OCI-LY7 (cell line): ENCODE measurements around the gene KLHL11.

Experiments
- CTCF ChIP-seq: fragments of 200-600 bp; sonication (generic); conservative IDR thresholded peaks from 2 replicates; pipeline ENCODE4 v1.5.1; 2014; ENCODE audit warnings: mild to moderate bottlenecking, antibody characterized with exemption, low read length, moderate library complexity, mixed read lengths
- EZH2phosphoT487 ChIP-seq: fragments of 200-600 bp; sonication (generic); IDR thresholded peaks from 2 replicates; pipeline ENCODE4 v1.6.1; 2018; ENCODE audit warnings: low read depth, borderline replicate concordance, mild to moderate bottlenecking, mixed run types, antibody characterized with exemption, low read length, moderate library complexity, mixed read lengths

GRCh38 chr17:41907185-41907556 lies 41.9 kb upstream of the KLHL11 start:
- TF ChIP-seq CTCF (no peak), EZH2phosphoT487 (no peak)
